Gastroesophageal sphincter (tissue), 3 donors: Measurements from ENCODE around the gene GALNT2.

ENCODE experiments used
- EP300 ChIP-seq: sonication (generic); formaldehyde crosslinking; IDR thresholded peaks from one replicate; pipeline ENCODE4 v1.6.1; 2017; ENCODE audit warnings: antibody characterized with exemption, mild to moderate bottlenecking
- TF ChIP-seq, protein P1 (sequence below), 4 experiments: fragments of 200-600 bp in 2 of 4; fragments of 450-650 bp in 2 of 4; sonication (generic) in 1 of 4; IDR thresholded peaks; one replicate each; pipeline ENCODE4 v1.5.1; 2017 to 2019; ENCODE audit warnings: antibody characterized with exemption in 4 of 4, mild to moderate bottlenecking in 2 of 4, moderate library complexity in 2 of 4

DNA sequence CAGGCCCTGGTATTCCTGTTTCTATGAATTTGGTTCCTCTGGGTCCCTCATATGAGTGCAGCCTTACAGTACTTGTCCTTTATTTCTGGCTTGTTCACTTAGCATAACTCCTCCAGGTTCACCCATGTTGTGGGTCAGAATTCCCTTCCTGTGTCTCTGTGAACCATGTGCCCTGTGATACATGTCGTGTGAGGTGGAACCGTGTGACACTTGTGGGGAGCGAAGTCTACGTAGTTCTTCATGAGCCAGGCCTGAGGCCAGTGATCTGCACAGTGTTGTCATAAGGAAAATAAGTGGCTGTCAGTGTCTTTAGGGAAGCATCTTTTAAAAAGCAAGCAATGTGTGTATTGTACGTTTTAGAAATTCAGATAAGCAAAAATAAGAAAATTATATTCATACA is 122.8 kb downstream of the GALNT2 start:
- TF ChIP-seq, protein P1, sequence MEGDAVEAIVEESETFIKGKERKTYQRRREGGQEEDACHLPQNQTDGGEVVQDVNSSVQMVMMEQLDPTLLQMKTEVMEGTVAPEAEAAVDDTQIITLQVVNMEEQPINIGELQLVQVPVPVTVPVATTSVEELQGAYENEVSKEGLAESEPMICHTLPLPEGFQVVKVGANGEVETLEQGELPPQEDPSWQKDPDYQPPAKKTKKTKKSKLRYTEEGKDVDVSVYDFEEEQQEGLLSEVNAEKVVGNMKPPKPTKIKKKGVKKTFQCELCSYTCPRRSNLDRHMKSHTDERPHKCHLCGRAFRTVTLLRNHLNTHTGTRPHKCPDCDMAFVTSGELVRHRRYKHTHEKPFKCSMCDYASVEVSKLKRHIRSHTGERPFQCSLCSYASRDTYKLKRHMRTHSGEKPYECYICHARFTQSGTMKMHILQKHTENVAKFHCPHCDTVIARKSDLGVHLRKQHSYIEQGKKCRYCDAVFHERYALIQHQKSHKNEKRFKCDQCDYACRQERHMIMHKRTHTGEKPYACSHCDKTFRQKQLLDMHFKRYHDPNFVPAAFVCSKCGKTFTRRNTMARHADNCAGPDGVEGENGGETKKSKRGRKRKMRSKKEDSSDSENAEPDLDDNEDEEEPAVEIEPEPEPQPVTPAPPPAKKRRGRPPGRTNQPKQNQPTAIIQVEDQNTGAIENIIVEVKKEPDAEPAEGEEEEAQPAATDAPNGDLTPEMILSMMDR (IDR thresholded peaks at IDR 0.05): no peak
- TF ChIP-seq EP300: no peak
